HG02678 (cell line): ENCODE data around the gene SLC4A7.
A peak's percentile ranks its signal among the peaks of the same experiment; 100 is the strongest.

Experiments
- ATAC-seq: cut with Tn5 transposase; IDR thresholded peaks from one replicate; pipeline ENCODE4 v1.9.1; 2021; ENCODE audit warnings: mild to moderate bottlenecking, moderate library complexity; ENCODE audit not compliant: unreplicated experiment

The SLC4A7 gene

GRCh38 chr3:27368831-27369607, 115.2 kb downstream of the SLC4A7 start, which contains the start of gene NEK10:
Gene NEK10 (minus strand): TSS chr3:27369383. CDS start chr3:27352882, 16,501 bp downstream.
- ATAC-seq = peak; percentile 100

- no peak for ATAC-seq
Observed at GRCh38 chr3:27366062-27366591, 118.1 kb downstream of the SLC4A7 start.

GRCh38 chr3:27360113-27361078, 123.8 kb downstream of the SLC4A7 start:
- peak; percentile 58 for ATAC-seq

GRCh38 chr3:27358372-27358771, 125.8 kb downstream of the SLC4A7 start:
- no peak for ATAC-seq

- ATAC-seq = peak; percentile 82
Observed at GRCh38 chr3:27357665-27358258, 126.4 kb downstream of the SLC4A7 start.

- ATAC-seq = no peak
Observed at GRCh38 chr3:27356976-27357375, 127.2 kb downstream of the SLC4A7 start.

GRCh38 chr3:27354588-27355203, 129.5 kb downstream of the SLC4A7 start:
- ATAC-seq = no peak

GRCh38 chr3:27354161-27354560, 130.0 kb downstream of the SLC4A7 start:
- no peak for ATAC-seq

GRCh38 chr3:27353221-27353620, 131.0 kb downstream of the SLC4A7 start:
- ATAC-seq = no peak

- no peak for ATAC-seq
Observed at GRCh38 chr3:27352047-27352446, 132.1 kb downstream of the SLC4A7 start.

GRCh38 chr3:27349832-27350231, 134.4 kb downstream of the SLC4A7 start:
- no peak for ATAC-seq

GRCh38 chr3:27345959-27346865, 138.0 kb downstream of the SLC4A7 start:
- no peak for ATAC-seq

GRCh38 chr3:27345493-27345892, 138.7 kb downstream of the SLC4A7 start:
- no peak for ATAC-seq

- ATAC-seq = no peak
Observed at GRCh38 chr3:27345045-27345444, 139.1 kb downstream of the SLC4A7 start.

- no peak for ATAC-seq
Observed at GRCh38 chr3:27344192-27344591, 140.0 kb downstream of the SLC4A7 start.

- ATAC-seq = no peak
Observed at GRCh38 chr3:27342267-27342666, 141.9 kb downstream of the SLC4A7 start.

GRCh38 chr3:27340534-27340933, 143.7 kb downstream of the SLC4A7 start:
- ATAC-seq = peak; percentile 80

GRCh38 chr3:27335571-27335970, 148.6 kb downstream of the SLC4A7 start:
- ATAC-seq = no peak

- ATAC-seq = no peak
Observed at GRCh38 chr3:27333843-27334242, 150.3 kb downstream of the SLC4A7 start.
